ENCODE data around the gene PLSCR3.

DNA sequence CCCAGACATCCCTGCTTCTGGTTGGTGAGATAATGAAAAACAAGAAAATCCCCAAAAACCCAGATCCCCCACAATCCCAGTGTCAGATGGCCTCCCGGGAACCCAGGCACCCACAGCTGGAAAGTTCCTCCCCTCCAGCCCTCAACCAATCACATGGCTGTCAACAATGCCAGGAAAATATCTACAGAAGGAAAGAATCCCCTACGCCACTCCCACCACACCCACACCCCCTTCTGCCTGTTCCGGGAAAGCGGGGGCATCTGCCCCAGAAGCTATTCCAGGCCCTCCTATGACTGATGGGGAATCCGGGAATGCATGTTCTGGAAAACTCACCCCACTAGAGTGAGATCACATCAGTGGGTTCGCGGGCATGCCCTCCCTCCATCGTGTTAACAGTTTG lies 37.6 kb downstream of the PLSCR3 start:
- TF ChIP-seq, protein P1, sequence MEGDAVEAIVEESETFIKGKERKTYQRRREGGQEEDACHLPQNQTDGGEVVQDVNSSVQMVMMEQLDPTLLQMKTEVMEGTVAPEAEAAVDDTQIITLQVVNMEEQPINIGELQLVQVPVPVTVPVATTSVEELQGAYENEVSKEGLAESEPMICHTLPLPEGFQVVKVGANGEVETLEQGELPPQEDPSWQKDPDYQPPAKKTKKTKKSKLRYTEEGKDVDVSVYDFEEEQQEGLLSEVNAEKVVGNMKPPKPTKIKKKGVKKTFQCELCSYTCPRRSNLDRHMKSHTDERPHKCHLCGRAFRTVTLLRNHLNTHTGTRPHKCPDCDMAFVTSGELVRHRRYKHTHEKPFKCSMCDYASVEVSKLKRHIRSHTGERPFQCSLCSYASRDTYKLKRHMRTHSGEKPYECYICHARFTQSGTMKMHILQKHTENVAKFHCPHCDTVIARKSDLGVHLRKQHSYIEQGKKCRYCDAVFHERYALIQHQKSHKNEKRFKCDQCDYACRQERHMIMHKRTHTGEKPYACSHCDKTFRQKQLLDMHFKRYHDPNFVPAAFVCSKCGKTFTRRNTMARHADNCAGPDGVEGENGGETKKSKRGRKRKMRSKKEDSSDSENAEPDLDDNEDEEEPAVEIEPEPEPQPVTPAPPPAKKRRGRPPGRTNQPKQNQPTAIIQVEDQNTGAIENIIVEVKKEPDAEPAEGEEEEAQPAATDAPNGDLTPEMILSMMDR (conservative IDR thresholded peaks at IDR 0.05), result no peak
- no peak for TF ChIP-seq EZH2 (IDR thresholded peaks at IDR 0.05; ENCODE audit: low read depth)
